ENCODE measurements around the gene HNRNPC.
"Not testable (repeated sequence)": the region's sequence is repeated elsewhere in the genome, so short reads cannot be mapped to it uniquely, and the experiment has no call there.

GRCh38 chr14:21165670-21166069 is 103.6 kb downstream of the HNRNPC start:
- not testable (repeated sequence) for TF ChIP-seq CTCF (conservative IDR thresholded peaks at IDR 0.05 in 1 of 2, IDR thresholded peaks at IDR 0.05 in 1 of 2; ENCODE audit: low read depth in 1 of 2, low read length in 2 of 2); EZH2 (IDR thresholded peaks at IDR 0.05; ENCODE audit: low read length, missing control alignments)

Measured in fibroblast of lung (primary cell).